Activated CD8-positive, alpha-beta memory T cell treated with anti-CD3 and anti-CD28 coated beads for 48 hours (primary cell): Measurements from ENCODE around the gene RHCG.

Experiments used
- DNase-seq, 3 experiments: peaks; one replicate each; pipeline ENCODE4 v3.0.0-alpha.2; 2020; ENCODE audit warnings: low read depth in 2 of 3, low spot score in 2 of 3

The RHCG gene

DNA sequence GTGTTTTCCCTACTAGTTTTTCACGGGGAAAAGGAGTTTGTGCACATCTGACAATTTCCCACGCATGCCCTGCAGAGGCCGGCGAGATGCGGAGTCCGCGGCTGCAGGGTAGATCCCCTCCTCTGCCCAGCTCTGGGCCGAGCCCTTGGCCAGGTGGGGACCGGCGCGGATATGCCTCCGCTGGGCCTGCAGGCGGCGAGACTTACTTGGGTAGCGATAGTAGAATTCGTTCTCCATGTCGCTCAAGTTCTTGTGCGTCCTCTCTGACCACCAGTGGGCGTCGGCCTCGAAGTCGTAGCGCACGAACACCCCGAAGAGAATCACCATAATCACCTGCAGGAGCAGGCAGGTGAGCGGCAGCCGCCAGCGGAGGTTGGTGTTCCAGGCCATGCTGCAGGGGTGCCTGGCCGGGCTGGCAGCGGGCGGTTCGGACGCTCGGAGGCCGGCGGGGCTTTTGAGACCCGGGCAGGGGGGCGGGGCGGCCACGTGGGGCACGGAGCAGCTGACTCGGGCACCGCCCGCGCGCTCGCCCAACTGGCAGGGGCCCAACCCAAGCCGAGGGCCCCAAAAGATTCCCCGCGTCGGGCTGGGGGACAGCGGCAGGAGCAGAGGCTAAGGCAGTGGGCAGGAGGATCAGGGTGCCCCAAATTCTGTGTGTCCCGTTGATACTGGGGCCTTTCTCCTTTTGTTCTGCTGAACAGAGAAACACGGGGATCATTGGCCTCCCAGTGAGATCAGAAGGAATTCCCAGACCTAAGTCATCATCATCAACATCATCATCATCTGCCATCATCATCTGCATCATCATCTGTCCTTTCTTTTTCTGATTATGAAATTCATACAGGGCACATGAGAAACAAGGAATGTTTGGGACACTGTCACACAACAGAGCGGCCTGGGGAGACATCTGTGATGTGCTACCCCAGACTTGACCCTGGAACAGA is at the start of gene RHCG:
Gene RHCG (minus strand): TSS at position 429 of the 944 bp plus-strand sequence. CDS start 39 bp downstream, at position 390.
- DNase-seq = no peak

- no peak for DNase-seq
Observed at GRCh38 chr15:89543389-89543788, 47.0 kb upstream of the RHCG start.

- DNase-seq = no peak
Observed at GRCh38 chr15:89542369-89542768, 46.0 kb upstream of the RHCG start.

GRCh38 chr15:89539027-89539426 is 42.6 kb upstream of the RHCG start:
- no peak for DNase-seq

DNA sequence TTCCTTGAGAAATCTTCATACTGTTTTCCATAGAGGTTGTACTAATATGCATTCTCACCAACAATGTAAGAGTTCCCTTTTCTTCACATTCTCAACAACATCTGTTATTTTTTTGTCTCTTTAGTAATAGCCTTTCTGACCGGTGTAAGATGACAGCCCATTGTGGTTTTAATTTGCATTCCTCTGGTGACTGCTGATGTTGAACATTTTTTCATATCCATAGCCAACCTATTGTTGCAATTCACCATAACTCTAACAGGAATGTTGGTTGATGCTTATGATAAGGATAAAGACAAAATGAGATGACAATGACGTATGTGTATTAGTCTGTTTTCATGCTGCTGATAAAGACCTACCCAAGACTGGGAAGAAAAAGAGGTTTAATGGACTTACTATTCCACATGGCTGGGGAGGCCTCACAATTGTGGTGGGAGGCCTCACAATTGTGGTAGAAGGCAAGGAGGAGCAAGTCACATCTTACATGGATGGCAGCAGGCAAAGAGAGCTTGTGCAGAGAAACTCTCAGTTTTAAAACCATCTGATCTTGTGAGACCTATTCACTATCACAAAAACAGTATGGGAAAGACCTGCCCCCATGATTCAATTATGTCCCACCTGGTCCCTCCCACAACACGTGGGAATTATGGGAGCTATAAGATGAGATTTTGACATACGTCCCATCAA is 37.6 kb upstream of the RHCG start:
- no peak for DNase-seq

GRCh38 chr15:89531796-89532537 is 35.6 kb upstream of the RHCG start:
- DNase-seq = no peak

DNA sequence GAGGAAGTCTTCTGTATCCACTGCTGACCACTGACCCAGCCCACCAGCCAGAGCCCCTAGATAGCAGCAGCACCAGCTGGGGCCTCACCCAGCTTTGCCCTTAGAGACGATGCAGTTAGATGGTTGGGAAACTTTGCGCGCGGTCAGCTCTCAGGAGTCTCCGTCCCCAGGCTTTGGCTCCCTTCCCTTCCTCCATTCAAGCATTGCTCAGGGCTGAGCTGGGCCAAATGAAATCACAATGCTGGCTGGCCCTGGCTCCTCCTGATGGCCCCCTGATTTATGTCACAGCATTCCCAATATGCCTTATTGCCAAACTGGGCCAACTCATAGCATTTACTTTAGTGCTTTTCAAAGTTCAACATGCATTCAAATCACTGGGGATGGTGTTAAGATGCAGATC is 34.6 kb upstream of the RHCG start:
- DNase-seq = no peak

DNA sequence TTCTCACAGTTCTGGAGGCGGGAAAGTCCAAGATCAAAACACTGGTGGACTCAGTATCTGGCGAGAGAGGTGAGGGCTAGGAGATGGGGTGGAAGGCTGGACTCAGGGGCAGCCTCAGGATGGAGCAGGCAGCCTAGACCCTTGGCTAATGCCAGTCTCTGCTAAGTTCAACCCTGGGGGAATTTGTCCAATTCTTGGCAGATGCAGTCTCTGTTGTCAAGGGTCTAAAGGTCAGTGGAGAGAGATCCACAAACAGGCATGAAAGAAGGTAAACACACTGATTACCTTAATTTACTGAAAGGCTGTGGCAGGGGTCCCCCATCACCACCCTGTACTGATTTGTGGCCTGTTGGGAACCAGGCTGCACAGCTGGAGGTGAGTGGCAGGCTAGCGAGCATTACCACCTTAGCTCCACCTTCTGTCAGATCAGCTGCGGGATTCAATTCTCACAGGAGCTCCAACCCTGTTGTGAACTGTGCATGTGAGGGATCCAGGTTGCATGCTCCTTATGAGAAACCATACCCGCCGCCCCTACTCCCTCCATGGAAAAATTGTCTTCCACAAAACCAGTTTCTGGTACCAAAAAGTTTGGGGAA is 32.5 kb upstream of the RHCG start:
- no peak for DNase-seq

GRCh38 chr15:89526601-89527441 is 30.4 kb upstream of the RHCG start:
- DNase-seq = no peak

GRCh38 chr15:89526181-89526580 is 29.8 kb upstream of the RHCG start:
- no peak for DNase-seq

DNA sequence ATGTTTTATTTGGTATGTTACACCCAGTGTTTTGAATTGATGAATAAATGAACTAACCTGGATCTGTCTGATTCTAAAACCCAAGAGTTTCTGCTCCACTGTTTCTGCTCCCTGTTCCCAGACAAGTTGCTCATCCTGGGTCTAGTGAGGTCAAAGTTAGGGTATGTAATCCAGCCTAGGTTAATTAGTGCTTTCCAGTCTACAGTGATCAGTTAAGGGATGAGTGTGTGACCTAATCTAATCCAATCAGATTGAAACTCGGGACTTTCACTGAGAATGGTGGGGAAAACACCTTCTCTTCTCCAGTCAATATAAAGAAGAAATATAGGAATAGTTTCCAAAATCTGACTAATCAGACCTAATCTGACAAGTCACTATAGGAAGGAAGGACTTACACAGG is 27.8 kb upstream of the RHCG start:
- no peak for DNase-seq

GRCh38 chr15:89523101-89523500 is 26.7 kb upstream of the RHCG start:
- DNase-seq = no peak

DNA sequence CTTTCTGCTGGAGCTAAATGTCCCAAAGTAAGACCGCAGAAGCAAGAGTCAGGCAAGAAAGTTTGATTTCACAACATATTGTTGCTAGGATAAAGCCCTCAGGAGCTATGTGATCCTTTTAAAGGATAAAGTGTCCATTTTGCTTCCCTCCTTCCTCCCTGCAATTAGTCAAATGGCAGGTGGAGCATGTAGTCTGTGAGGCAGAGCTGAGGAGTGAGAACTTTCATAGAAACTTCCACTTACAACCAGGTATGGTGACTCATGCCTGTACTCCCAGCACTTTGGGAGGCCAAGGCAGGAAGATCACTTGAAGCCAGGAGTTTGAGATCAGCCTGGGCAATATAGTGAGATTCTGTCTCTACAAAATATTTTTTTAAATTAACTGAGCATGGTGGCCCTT is 25.2 kb upstream of the RHCG start:
- DNase-seq = no peak

DNA sequence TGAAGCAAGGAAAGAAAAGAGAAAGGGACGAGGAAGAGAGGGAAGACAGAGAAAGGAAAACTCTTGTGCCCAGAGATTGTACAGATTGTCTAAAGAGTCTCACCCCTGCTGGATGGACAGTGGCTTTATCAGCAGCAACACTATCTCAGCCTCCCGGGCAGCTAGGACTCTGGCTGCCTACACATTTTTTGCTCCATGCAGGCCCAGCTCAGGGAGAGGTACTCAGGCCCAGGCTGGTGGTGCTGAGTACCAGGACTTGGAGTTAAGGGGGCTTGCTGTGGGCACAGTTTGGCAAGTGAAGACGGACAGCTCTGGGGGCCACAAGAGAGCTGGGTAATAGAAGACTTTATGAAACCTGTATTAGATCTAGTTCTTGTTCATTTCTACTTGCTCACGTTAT is 19.1 kb upstream of the RHCG start:
- DNase-seq = no peak

DNA sequence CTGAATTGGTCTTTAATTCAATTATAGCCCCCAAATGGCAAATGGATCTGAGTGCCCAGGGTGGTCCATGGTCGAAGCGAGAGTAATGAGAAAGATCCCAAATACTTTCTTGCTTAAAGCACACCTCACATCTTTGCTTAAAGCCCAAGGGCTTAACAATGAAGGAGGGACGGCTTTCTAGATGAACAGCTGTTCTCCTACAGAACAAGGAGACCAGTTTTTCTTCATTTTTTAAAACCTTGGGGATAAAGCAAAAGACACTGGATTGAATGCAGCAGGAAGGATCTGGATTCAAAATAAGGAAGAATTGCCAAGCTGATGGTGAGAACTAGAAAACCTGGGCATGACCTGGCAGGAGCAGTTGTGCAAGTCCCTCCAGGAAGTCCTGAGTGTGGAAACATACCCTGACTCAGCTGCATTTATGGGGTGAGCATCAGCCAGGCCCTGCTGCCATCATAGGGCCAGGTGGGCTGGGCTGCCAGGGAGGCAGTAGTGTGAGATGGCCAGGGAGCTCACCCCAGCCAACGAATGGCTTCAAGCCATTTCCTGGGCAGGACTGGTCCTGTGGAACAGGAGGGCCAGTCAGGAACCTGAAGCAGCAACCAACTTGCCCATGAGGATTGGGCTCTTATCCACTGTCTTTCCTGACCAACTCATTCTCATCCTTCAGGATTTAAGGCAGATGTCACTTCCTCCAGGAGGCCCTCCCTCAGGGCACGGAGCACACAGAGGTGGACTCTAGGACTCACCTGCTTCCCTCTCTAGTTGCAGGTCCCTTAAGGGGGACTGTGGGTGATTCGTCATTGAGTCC is 18.4 kb upstream of the RHCG start:
- no peak for DNase-seq

- DNase-seq = no peak
Observed at GRCh38 chr15:89514186-89514585, 17.8 kb upstream of the RHCG start.

- no peak for DNase-seq
Observed at GRCh38 chr15:89513284-89513683, 16.9 kb upstream of the RHCG start.

- no peak for DNase-seq
Observed at GRCh38 chr15:89512631-89513030, 16.2 kb upstream of the RHCG start.

DNA sequence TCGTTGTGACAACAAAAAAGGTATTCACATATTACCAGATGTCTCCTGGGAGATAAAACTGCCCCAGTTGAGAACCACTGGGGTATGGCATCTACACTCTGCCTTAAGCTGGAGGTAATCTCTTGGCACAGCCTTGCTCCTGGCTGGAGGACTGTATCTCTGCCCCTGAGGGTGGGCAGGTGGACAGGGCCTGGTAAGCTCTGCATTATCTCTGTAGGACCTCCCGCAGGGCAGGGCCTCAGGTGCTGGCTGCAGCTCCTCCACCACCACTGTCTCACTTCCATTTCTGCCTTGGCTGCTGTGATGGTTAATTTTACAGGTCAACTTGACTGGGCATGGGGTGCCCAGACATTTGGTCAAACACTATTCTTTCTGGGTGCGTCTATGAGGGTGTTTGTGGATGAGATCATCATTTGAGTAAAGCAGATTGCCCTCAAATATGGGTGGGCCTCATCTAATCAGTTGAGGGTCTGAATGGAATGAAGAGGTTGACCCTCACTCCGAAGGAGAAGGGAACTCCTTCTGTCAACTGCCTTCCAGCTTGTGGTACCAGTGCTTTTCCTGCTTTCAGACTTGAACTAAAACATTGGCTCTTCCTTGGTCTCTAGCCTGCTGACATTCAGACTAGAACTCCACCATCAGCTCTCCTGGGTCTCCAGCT is 9.8 kb upstream of the RHCG start:
- DNase-seq = no peak
